Measurements from ENCODE around the gene OR2T34. TPM values are rescaled to one million over a fixed set of nuclear protein-coding genes. Genes with fewer than 3 reads are reported as not detected.

OR2T34 gene
- total RNA-seq, 1 donor from 2014 or later: not detected

Other genes with a start within 250 kb of the OR2T34 start
- gene OR14C36, start 226.0 kb downstream of the OR2T34 start, total RNA-seq: not detected in 2 replicates
- gene OR2T4, start 213.1 kb downstream of the OR2T34 start, total RNA-seq: not detected in 2 replicates
- not detected in 2 replicates for gene OR2T6, start 199.0 kb downstream of the OR2T34 start, total RNA-seq
- gene OR2T1, start 171.7 kb downstream of the OR2T34 start, total RNA-seq: not detected in 2 replicates
- gene OR2T2, start 129.1 kb downstream of the OR2T34 start, total RNA-seq: not detected in 2 replicates
- not detected in 2 replicates for gene OR2T3, start 101.4 kb downstream of the OR2T34 start, total RNA-seq
- gene OR2T5, start 86.2 kb downstream of the OR2T34 start, total RNA-seq: not detected in 2 replicates
- gene OR2G6, start 66.7 kb downstream of the OR2T34 start, total RNA-seq: not detected in 2 replicates
- not detected in 2 replicates for gene OR2T29, start 12.0 kb downstream of the OR2T34 start, total RNA-seq
- not detected in 2 replicates for gene OR2T10, start 22.9 kb upstream of the OR2T34 start, total RNA-seq
- gene OR2T11, start 60.3 kb upstream of the OR2T34 start, total RNA-seq: not detected in 2 replicates
- not detected in 2 replicates for gene OR2T35, start 70.5 kb upstream of the OR2T34 start, total RNA-seq
- not detected in 2 replicates for gene OR2T27, start 80.8 kb upstream of the OR2T34 start, total RNA-seq
- not detected in 2 replicates for gene OR14I1, start 128.0 kb upstream of the OR2T34 start, total RNA-seq
- not detected in 2 replicates for gene LYPD8, start 181.0 kb upstream of the OR2T34 start, total RNA-seq

All from activated T-helper 2 cell treated with anti-CD3 and anti-CD28 coated beads, Interferon-gamma antibody, Interleukin-2, Interleukin-4, amounts not matched to agents 10 μg/mL and 5 μg/mL and 100 μg/mL, durations not matched to agents 14 hours and 24 hours and 36 hours (primary cell).